Dendritic cell treated with granulocyte-macrophage colony-stimulating factor and Interleukin-4, amounts not matched to agents 40 ng/mL and 50 ng/mL, for 4 days (primary cell): ENCODE data around the gene SPINK13.
"Not testable (repeated sequence)": the region's sequence is repeated elsewhere in the genome, so short reads cannot be mapped to it uniquely, and the experiment has no call there.

Experiments
- H3K27ac Mint-ChIP-seq: one replicate; pipeline ENCODE4 v1.8.0; 2022; ENCODE audit warnings: mild to moderate bottlenecking, mixed read lengths
- H3K27me3 Mint-ChIP-seq: one replicate; pipeline ENCODE4 v1.8.0; 2022; ENCODE audit warnings: mild to moderate bottlenecking, mixed read lengths
- H3K36me3 Mint-ChIP-seq: one replicate; pipeline ENCODE4 v1.8.0; 2022; ENCODE audit warnings: low read depth, mixed read lengths
- H3K4me1 Mint-ChIP-seq: one replicate; pipeline ENCODE4 v1.8.0; 2022; ENCODE audit warnings: low read depth, mixed read lengths
- H3K4me3 Mint-ChIP-seq: one replicate; pipeline ENCODE4 v1.8.0; 2022; ENCODE audit warnings: mild to moderate bottlenecking, moderate library complexity, mixed read lengths
- H3K9me3 Mint-ChIP-seq: one replicate; pipeline ENCODE4 v1.8.0; 2022; ENCODE audit warnings: mixed read lengths
- intact Hi-C: fragments of 100-400 bp; cut with micrococcal nuclease; formaldehyde crosslinking; loops from one replicate; pipeline ENCODE4 v1.15.0; 2022

SPINK13 gene, protein sequence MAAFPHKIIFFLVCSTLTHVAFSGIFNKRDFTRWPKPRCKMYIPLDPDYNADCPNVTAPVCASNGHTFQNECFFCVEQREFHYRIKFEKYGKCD

GRCh38 chr5:148268566-148268965 is at the start of gene SPINK13:
Gene SPINK13 (plus strand): TSS chr5:148268794. CDS start chr5:148270073, 1,279 bp downstream.
- Mint-ChIP-seq H3K9me3 (peaks cover 6% of the 10 kb centered on the region), H3K27me3 (no peaks in the 10 kb centered on the region), H3K36me3 (no peaks in the 10 kb centered on the region), H3K4me3 (no peak within 1 kb of the TSS), H3K4me1 (no peaks in the 10 kb centered on the region), H3K27ac (no peak within 1 kb of the TSS)
- intact Hi-C loops, result no loop called here

DNA sequence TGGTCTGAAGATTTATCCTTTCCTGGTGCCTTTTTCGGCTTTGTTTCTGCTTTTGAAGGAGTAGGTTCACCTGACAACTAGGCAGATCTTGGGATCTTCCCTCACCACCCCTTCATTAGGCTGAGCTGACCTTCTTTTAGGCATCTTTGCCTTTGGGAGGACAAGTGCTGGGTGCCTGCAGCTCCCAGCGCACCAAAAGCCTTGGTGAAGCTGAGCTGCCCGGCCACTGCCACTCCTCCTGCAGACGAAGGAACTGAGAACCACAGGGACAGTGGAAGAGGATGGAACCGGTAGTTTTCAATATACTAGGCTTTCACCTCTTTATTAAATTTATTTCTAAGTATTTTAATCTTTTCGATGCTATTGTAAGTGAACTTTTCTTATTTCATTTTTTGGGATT is 47.1 kb upstream of the SPINK13 start:
- no peaks in the 10 kb centered on the region for H3K9me3 Mint-ChIP-seq
- intact Hi-C loops, result no loop called here
- H3K4me1 Mint-ChIP-seq, result peaks cover 6% of the 10 kb centered on the region
- H3K36me3 Mint-ChIP-seq, result no peaks in the 10 kb centered on the region
- no peak overlapping the region for H3K4me3 Mint-ChIP-seq
- no peak overlapping the region for H3K27ac Mint-ChIP-seq
- peaks cover 8% of the 10 kb centered on the region for H3K27me3 Mint-ChIP-seq

GRCh38 chr5:148224117-148224742 is 44.4 kb upstream of the SPINK13 start:
- no peaks in the 10 kb centered on the region for H3K4me1 Mint-ChIP-seq
- H3K27me3 Mint-ChIP-seq, result peaks cover 8% of the 10 kb centered on the region
- no peak overlapping the region for H3K4me3 Mint-ChIP-seq
- intact Hi-C loops, result no loop called here
- no peaks in the 10 kb centered on the region for H3K9me3 Mint-ChIP-seq
- no peaks in the 10 kb centered on the region for H3K36me3 Mint-ChIP-seq
- H3K27ac Mint-ChIP-seq, result no peak overlapping the region

DNA sequence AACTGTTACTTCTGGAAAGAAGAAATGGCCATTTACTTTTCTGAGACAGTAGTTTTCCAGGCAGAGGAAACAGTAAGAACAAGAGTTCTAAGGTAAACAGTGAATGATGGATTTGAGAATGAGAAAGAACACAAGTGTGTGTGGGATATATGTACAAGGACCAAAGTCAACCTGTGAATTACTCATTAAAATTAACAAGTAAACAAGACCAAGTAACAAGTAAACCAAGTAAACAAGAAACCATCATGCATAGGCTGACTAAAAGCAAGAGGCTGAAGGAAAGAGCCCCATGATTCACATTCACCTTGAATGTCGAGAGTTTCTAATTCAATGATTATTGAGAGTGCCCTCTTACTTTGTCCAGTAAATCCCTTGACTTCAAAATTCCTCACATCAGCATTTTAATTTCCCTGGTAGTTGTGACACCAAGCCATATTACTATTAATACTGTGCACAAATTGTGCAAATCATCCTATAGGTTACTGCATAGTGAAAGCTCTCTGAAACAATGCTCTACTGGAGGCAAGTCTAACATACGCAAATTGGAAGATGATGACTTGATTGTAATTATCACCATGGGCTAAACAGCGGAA is 40.1 kb upstream of the SPINK13 start:
- peaks cover 5% of the 10 kb centered on the region for H3K27me3 Mint-ChIP-seq
- H3K36me3 Mint-ChIP-seq, result no peaks in the 10 kb centered on the region
- intact Hi-C loops, result no loop called here
- no peak overlapping the region for H3K4me3 Mint-ChIP-seq
- no peaks in the 10 kb centered on the region for H3K9me3 Mint-ChIP-seq
- no peak overlapping the region for H3K27ac Mint-ChIP-seq
- no peaks in the 10 kb centered on the region for H3K4me1 Mint-ChIP-seq

DNA sequence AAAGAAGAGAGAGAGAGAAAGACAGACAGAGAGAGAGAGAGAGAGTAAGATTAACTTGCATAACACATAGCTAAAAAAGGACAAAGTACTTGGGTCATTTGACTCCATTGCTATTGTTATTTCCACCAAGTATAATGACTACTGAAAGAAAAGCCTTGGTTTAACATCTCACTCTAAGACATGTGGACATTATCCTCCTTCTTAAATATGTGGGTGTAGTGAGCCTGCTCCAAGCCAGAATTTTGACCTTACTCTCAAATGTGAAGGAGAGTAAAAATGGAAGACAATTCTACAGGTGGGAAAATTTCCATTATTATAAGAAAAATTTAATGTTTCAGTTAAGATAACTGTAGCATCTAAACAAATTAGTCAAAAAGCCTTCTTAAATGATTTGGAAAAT is 38.8 kb upstream of the SPINK13 start:
- no peaks in the 10 kb centered on the region for H3K4me1 Mint-ChIP-seq
- H3K9me3 Mint-ChIP-seq, result no peaks in the 10 kb centered on the region
- no peak overlapping the region for H3K4me3 Mint-ChIP-seq
- no peaks in the 10 kb centered on the region for H3K36me3 Mint-ChIP-seq
- peaks cover 5% of the 10 kb centered on the region for H3K27me3 Mint-ChIP-seq
- intact Hi-C loops, result no loop called here
- no peak overlapping the region for H3K27ac Mint-ChIP-seq

- H3K27me3 Mint-ChIP-seq, result peaks cover 4% of the 10 kb centered on the region
- H3K36me3 Mint-ChIP-seq, result no peaks in the 10 kb centered on the region
- no peak overlapping the region for H3K27ac Mint-ChIP-seq
- no peaks in the 10 kb centered on the region for H3K4me1 Mint-ChIP-seq
- intact Hi-C loops, result no loop called here
- no peaks in the 10 kb centered on the region for H3K9me3 Mint-ChIP-seq
- H3K4me3 Mint-ChIP-seq, result no peak overlapping the region
Observed at GRCh38 chr5:148230240-148230639, 38.4 kb upstream of the SPINK13 start.

DNA sequence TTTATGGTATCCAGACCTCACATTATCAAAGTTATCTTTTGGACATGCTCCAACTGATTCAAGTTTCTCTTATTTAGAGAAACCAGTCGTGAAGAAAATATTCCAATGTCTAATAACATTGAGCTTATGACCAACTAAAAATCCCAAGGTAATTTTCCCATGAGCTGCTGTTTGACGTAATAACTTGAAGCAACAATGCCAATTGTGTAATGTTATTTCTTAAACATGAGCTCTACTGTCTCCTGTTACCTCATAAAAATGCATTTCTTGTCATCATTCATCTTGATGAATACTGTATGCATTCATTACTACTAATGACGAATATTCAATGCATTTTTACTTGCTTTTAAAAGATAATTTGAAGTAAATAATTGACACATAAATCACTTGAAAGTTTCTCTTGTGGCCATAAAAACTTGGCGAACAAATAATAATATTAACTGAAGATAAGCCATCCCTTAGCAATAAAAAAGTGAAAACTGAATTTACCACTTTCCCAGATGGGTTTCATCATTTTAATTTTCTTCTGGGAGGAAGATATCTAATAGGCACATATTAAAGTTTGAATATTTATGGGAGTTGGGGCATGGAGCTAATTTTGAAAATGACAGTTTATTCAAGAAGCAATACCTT is 30.7 kb upstream of the SPINK13 start:
- no peaks in the 10 kb centered on the region for H3K9me3 Mint-ChIP-seq
- no peaks in the 10 kb centered on the region for H3K36me3 Mint-ChIP-seq
- intact Hi-C loops, result no loop called here

DNA sequence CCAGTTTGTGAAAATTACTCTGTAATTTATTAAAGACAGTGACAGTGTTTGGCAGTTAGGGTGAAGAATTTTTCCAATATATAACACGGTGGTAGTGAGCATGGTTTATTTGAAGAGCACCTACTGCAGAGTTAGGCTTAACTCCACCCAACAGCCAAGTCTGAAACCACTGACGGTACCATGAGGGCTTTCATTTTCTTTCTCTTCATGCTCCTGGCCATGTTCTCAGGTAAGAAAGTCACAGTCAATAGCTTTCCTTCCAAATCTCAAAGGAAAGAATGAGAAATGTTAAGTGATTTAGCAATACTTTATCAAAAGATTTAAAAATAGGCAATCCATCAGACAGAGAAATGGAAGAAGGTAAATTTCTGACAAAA is 30.2 kb upstream of the SPINK13 start, which contains the start of gene MARCOL:
Gene MARCOL (plus strand): TSS at position 108 of the 377 bp plus-strand sequence. CDS start 73 bp downstream, at position 181.
- Mint-ChIP-seq H3K9me3 (no peaks in the 10 kb centered on the region), H3K4me3 (no peak within 1 kb of the TSS), H3K27me3 (peaks cover 3% of the 10 kb centered on the region), H3K27ac (no peak within 1 kb of the TSS), H3K4me1 (no peaks in the 10 kb centered on the region), H3K36me3 (no peaks in the 10 kb centered on the region)
- intact Hi-C loops, result no loop called here

More for the DNA sequence above, 30.7 kb upstream of the SPINK13 start:
- Mint-ChIP-seq H3K27ac (no peak overlapping the region), H3K4me3 (no peak overlapping the region), H3K4me1 (no peaks in the 10 kb centered on the region), H3K27me3 (peaks cover 1% of the 10 kb centered on the region)

- intact Hi-C loops, result no loop called here
- no peaks in the 10 kb centered on the region for H3K9me3 Mint-ChIP-seq
- no peak overlapping the region for H3K27ac Mint-ChIP-seq
- no peak overlapping the region for H3K4me3 Mint-ChIP-seq
- H3K4me1 Mint-ChIP-seq, result no peaks in the 10 kb centered on the region
- no peaks in the 10 kb centered on the region for H3K36me3 Mint-ChIP-seq
- peaks cover 5% of the 10 kb centered on the region for H3K27me3 Mint-ChIP-seq
Observed at GRCh38 chr5:148248894-148249293, 19.7 kb upstream of the SPINK13 start.

DNA sequence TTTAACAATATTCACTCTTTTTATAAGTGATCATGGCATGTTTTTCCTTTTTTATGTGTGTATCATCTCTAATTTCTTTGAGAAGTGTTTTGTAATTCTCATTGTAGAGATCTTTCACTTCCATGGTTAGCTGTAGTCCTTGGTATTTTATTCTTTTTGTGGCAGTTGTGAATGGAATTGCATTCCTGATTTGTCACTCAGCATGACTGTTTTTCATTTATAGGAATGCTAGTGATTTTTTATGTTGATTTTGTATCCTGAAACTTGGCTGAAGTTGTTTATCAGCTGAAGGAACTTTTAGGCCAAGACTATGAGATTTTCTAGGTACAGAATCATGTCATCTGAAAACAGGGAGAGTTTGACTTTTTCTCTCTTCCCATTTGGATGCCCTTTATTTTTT is 13.1 kb upstream of the SPINK13 start:
- intact Hi-C loops, result no loop called here
- Mint-ChIP-seq H3K27ac (no peak overlapping the region), H3K9me3 (peaks cover 27% of the 10 kb centered on the region), H3K36me3 (no peaks in the 10 kb centered on the region), H3K4me1 (no peaks in the 10 kb centered on the region), H3K27me3 (no peaks in the 10 kb centered on the region), H3K4me3 (no peak overlapping the region)

- H3K4me1 Mint-ChIP-seq, result peaks cover 5% of the 10 kb centered on the region
Observed at GRCh38 chr5:148259288-148259687, 9.3 kb upstream of the SPINK13 start.

DNA sequence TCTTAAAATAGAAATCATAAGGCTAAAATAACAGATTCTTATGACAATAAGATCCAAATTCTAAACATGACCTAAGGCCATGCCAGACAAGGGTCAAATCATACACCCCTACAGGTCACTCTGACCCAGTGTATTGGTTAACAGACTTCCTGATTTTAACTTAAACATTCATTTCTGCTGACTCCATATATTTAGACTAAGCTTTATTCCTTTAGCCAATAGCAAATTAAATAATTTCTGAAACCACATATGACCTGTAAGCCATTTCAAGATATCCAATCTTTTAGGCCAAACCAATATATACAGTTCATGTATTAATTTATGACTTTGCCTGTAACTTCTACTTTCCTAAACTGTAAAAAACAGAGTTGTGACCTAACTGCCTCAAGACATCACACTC is 7.4 kb upstream of the SPINK13 start:
- no peak overlapping the region for H3K27ac Mint-ChIP-seq
- peaks cover 32% of the 10 kb centered on the region for H3K9me3 Mint-ChIP-seq
- no peaks in the 10 kb centered on the region for H3K27me3 Mint-ChIP-seq
- intact Hi-C loops, result no loop called here
- H3K4me3 Mint-ChIP-seq, result no peak overlapping the region
- peaks cover 5% of the 10 kb centered on the region for H3K4me1 Mint-ChIP-seq
- no peaks in the 10 kb centered on the region for H3K36me3 Mint-ChIP-seq

More at GRCh38 chr5:148259288-148259687, 9.3 kb upstream of the SPINK13 start:
- H3K36me3 Mint-ChIP-seq, result no peaks in the 10 kb centered on the region
- H3K27me3 Mint-ChIP-seq, result no peaks in the 10 kb centered on the region
- no peak overlapping the region for H3K27ac Mint-ChIP-seq
- no peak overlapping the region for H3K4me3 Mint-ChIP-seq
- peaks cover 27% of the 10 kb centered on the region for H3K9me3 Mint-ChIP-seq
- intact Hi-C loops, result no loop called here

GRCh38 chr5:148267962-148268361 is 632 bp upstream of the SPINK13 start:
- Mint-ChIP-seq H3K4me1 (no peaks in the 10 kb centered on the region), H3K36me3 (no peaks in the 10 kb centered on the region), H3K4me3 (no peak overlapping the region), H3K27ac (no peak overlapping the region), H3K9me3 (peaks cover 6% of the 10 kb centered on the region), H3K27me3 (no peaks in the 10 kb centered on the region)
- intact Hi-C loops, result no loop called here

DNA sequence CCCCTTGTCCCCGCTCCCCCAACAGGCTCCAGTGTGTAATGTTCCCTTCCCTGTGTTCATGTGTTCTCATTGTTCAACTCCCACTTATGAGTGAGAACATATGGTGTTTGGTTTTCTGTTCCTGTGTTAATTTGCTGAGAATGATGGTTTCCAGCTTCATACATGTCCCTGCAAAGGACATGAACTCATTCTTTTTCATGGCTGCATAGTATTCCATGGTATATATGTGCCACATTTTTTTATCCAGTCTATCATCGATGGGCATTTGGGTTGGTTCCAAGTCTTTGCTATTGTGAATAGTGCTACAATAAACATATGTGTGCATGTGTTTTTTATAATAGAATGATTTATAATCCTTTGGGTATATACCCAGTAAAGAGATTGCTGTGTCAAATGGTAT is 6.5 kb downstream of the SPINK13 start:
- H3K4me3 Mint-ChIP-seq, H3K27me3 Mint-ChIP-seq, H3K36me3 Mint-ChIP-seq, H3K27ac Mint-ChIP-seq, intact Hi-C loops, H3K4me1 Mint-ChIP-seq: not testable (repeated sequence)
- peaks cover 18% of the 10 kb centered on the region for H3K9me3 Mint-ChIP-seq
